Loucy (cell line): ENCODE results near the gene MAP7D1.

Experiments
- H2AFZ ChIP-seq: fragments of 200-600 bp; sonication (generic); 2 replicates; pipeline ENCODE4 v1.6.0; 2016; ENCODE audit warnings: antibody characterized with exemption, mild to moderate bottlenecking, low read length, moderate library complexity
- H3F3A ChIP-seq: fragments of 200-600 bp; 2 replicates; pipeline ENCODE4 v1.6.0; 2016; ENCODE audit warnings: antibody characterized with exemption, low read depth, mild to moderate bottlenecking
- H3K27me3 ChIP-seq: fragments of 200-600 bp; sonication (generic); 2 replicates; pipeline ENCODE4 v1.6.1; 2014; ENCODE audit warnings: low read length, mild to moderate bottlenecking; ENCODE audit not compliant: insufficient read depth, poor library complexity, severe bottlenecking
- H3K36me3 ChIP-seq: fragments of 200-600 bp; sonication (generic); 2 replicates; pipeline ENCODE4 v1.6.1; 2016; ENCODE audit warnings: low read length; ENCODE audit not compliant: insufficient read depth
- H3K4me1 ChIP-seq: fragments of 200-600 bp; sonication (generic); 2 replicates; pipeline ENCODE4 v1.5.1; 2014; ENCODE audit warnings: low read length, mild to moderate bottlenecking; ENCODE audit not compliant: insufficient read depth, poor library complexity, severe bottlenecking
- H3K4me2 ChIP-seq: fragments of 200-600 bp; sonication (generic); 2 replicates; pipeline ENCODE4 v1.6.0; 2014; ENCODE audit warnings: antibody characterized with exemption, low read length, low read depth, mild to moderate bottlenecking; ENCODE audit not compliant: poor library complexity, severe bottlenecking
- H3K4me3 ChIP-seq: fragments of 200-600 bp; sonication (generic); 2 replicates; pipeline ENCODE4 v1.5.1; 2014; ENCODE audit warnings: low read length, mild to moderate bottlenecking, mixed read lengths; ENCODE audit not compliant: poor library complexity, severe bottlenecking
- H3K79me2 ChIP-seq: fragments of 200-600 bp; sonication (generic); 2 replicates; pipeline ENCODE4 v1.6.1; 2014; ENCODE audit warnings: low read length; ENCODE audit not compliant: insufficient read depth
- H3K9ac ChIP-seq: fragments of 200-600 bp; sonication (generic); 2 replicates; pipeline ENCODE4 v1.6.0; 2014; ENCODE audit warnings: mild to moderate bottlenecking, low read depth, low read length, moderate library complexity; ENCODE audit not compliant: poor library complexity, severe bottlenecking
- H3K9me2 ChIP-seq: fragments of 200-600 bp; sonication (generic); replicated peaks from 2 replicates; pipeline ENCODE4 v1.6.1; 2016; ENCODE audit warnings: low read depth, low read length, mixed read lengths
- H3K9me3 ChIP-seq: fragments of 200-600 bp; sonication (generic); 2 replicates; pipeline ENCODE4 v1.6.1; 2014; ENCODE audit warnings: mild to moderate bottlenecking, antibody characterized with exemption, low read length, low read depth; ENCODE audit not compliant: insufficient read depth
- H4K20me1 ChIP-seq: fragments of 200-600 bp; sonication (generic); 2 replicates; pipeline ENCODE4 v1.6.0; 2014; ENCODE audit warnings: antibody characterized with exemption, low read length, mild to moderate bottlenecking; ENCODE audit not compliant: insufficient read depth, poor library complexity, severe bottlenecking
- EZH2phosphoT487 ChIP-seq: fragments of 200-600 bp; IDR thresholded peaks from 2 replicates; pipeline ENCODE4 v1.6.1; 2018; ENCODE audit warnings: antibody characterized with exemption, mild to moderate bottlenecking, moderate library complexity, borderline replicate concordance
- TF ChIP-seq, protein P1 (sequence below): fragments of 200-600 bp; sonication (generic); conservative IDR thresholded peaks from 2 replicates; pipeline ENCODE4 v1.5.1; 2014; ENCODE audit warnings: mild to moderate bottlenecking, antibody characterized with exemption, low read length

The MAP7D1 gene

DNA sequence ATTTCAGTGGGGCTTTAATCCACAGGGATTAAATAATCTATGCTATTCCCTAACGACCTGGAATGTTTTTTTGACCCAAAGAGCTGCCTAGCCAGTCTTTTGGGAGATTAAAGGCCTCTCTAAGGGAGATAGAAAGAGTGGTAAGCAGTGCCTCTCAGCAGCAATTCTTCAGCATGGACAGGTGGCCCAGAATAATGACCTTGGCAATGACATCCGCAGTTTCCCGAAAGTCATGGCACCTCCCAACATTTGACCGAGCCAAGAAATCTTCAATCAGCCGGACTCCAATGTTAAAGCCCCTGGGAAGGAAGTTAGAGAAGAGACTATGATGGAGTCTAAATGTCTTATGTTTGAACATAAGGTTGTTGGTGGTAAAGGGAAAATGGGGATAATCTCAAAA lies 16.4 kb upstream of the MAP7D1 start:
- H3K4me1 ChIP-seq, result peaks cover 5% of the 10 kb centered on the region
- no peaks in the 10 kb centered on the region for H3K9me3 ChIP-seq
- no peaks in the 10 kb centered on the region for H3K27me3 ChIP-seq
- H3K36me3 ChIP-seq, result peaks cover 27% of the 10 kb centered on the region; the same call in 1 of the 2 replicates
- no peak overlapping the region for H2AFZ ChIP-seq
- H3K9me2 ChIP-seq, result no peaks in the 10 kb centered on the region
- no peaks in the 10 kb centered on the region for H4K20me1 ChIP-seq
- no peaks in the 10 kb centered on the region for H3F3A ChIP-seq
- TF ChIP-seq, protein P1, sequence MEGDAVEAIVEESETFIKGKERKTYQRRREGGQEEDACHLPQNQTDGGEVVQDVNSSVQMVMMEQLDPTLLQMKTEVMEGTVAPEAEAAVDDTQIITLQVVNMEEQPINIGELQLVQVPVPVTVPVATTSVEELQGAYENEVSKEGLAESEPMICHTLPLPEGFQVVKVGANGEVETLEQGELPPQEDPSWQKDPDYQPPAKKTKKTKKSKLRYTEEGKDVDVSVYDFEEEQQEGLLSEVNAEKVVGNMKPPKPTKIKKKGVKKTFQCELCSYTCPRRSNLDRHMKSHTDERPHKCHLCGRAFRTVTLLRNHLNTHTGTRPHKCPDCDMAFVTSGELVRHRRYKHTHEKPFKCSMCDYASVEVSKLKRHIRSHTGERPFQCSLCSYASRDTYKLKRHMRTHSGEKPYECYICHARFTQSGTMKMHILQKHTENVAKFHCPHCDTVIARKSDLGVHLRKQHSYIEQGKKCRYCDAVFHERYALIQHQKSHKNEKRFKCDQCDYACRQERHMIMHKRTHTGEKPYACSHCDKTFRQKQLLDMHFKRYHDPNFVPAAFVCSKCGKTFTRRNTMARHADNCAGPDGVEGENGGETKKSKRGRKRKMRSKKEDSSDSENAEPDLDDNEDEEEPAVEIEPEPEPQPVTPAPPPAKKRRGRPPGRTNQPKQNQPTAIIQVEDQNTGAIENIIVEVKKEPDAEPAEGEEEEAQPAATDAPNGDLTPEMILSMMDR, result no peak
- TF ChIP-seq EZH2phosphoT487, result no peak
- no peak overlapping the region for H3K9ac ChIP-seq
- no peak overlapping the region for H3K4me2 ChIP-seq
- H3K79me2 ChIP-seq, result peaks cover 9% of the 10 kb centered on the region
- H3K4me3 ChIP-seq, result no peak overlapping the region

DNA sequence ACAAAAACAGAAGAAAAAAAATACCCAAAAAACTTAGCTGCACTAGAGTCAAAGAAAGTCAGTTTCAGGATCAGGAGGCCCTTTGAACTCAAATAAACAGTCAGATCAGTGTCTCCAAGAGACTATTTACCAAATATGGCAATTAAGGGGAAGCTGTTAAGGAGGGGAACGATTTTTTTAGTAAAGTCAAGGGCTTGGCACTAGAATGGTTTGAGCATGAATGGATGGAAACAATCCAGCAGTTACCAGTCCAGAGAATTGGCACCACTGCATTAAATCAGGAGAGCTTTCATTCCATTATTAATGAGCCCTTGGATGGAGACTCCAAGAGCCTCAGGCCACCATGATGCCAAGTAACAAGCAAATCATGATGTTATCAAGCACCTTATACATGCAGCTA lies 13.8 kb upstream of the MAP7D1 start:
- no peaks in the 10 kb centered on the region for H4K20me1 ChIP-seq
- H3K36me3 ChIP-seq, result peaks cover 19% of the 10 kb centered on the region; the same call in 1 of the 2 replicates

DNA sequence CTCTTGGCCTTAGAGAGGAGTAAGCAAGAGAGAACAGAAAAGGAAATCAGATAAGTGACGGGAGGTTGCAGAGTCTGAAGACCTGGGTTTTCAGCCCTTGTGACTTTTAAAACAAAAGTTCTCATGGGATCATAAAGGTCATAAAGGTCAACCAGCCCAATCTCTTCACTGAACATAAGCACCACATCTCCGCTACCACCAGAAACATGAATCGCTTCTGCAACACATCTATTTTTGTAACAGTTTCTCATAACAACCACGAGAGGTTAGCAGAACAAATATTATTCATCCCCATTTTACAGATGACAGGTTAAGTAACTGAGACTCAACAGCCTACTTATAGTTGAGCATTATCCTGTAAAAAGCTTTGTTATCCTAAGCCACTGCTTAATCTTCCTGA lies 12.5 kb upstream of the MAP7D1 start:
- no peaks in the 10 kb centered on the region for H3F3A ChIP-seq
- H3K4me2 ChIP-seq, result no peak overlapping the region
- H3K4me3 ChIP-seq, result no peak overlapping the region
- no peak overlapping the region for H3K9ac ChIP-seq
- H4K20me1 ChIP-seq, result no peaks in the 10 kb centered on the region
- H3K27me3 ChIP-seq, result no peaks in the 10 kb centered on the region
- no peaks in the 10 kb centered on the region for H3K9me2 ChIP-seq
- peaks cover 6% of the 10 kb centered on the region; the same call in 1 of the 2 replicates for H3K36me3 ChIP-seq
- H2AFZ ChIP-seq, result no peak overlapping the region
- H3K79me2 ChIP-seq, result peaks cover 20% of the 10 kb centered on the region
- H3K4me1 ChIP-seq, result peaks cover 13% of the 10 kb centered on the region
- TF ChIP-seq EZH2phosphoT487, result no peak
- TF ChIP-seq, protein P1, result no peak
- H3K9me3 ChIP-seq, result no peaks in the 10 kb centered on the region

More for the DNA sequence above, 13.8 kb upstream of the MAP7D1 start:
- H3K9me3 ChIP-seq, result no peaks in the 10 kb centered on the region
- H3K9me2 ChIP-seq, result no peaks in the 10 kb centered on the region
- H3F3A ChIP-seq, result no peaks in the 10 kb centered on the region
- no peak overlapping the region for H2AFZ ChIP-seq
- no peaks in the 10 kb centered on the region for H3K27me3 ChIP-seq
- no peak overlapping the region for H3K9ac ChIP-seq
- peaks cover 5% of the 10 kb centered on the region for H3K4me1 ChIP-seq
- H3K4me2 ChIP-seq, result peak overlapping the region; percentile 32
- TF ChIP-seq, protein P1, result no peak
- TF ChIP-seq EZH2phosphoT487, result no peak
- H3K79me2 ChIP-seq, result peaks cover 9% of the 10 kb centered on the region
- no peak overlapping the region for H3K4me3 ChIP-seq
